Measurements from ENCODE around the gene NDRG2.
"Not testable (repeated sequence)": the region's sequence is repeated elsewhere in the genome, so short reads cannot be mapped to it uniquely, and the experiment has no call there.

The NDRG2 gene

GRCh38 chr14:21047378-21047781 lies 22.5 kb upstream of the NDRG2 start:
- TF ChIP-seq CTCF (IDR thresholded peaks at IDR 0.05; ENCODE audit: borderline replicate concordance, insufficient read depth, low read depth, low read length), result no peak

GRCh38 chr14:21043974-21044618 lies 19.2 kb upstream of the NDRG2 start:
- no peak for TF ChIP-seq CTCF (IDR thresholded peaks at IDR 0.05; ENCODE audit: borderline replicate concordance, insufficient read depth, low read depth, low read length)
- H3K4me3 ChIP-seq (ENCODE audit: low read depth, low read length), result no peak overlapping the region

More at GRCh38 chr14:21047378-21047781, 22.5 kb upstream of the NDRG2 start:
- no peak overlapping the region for H3K4me3 ChIP-seq (ENCODE audit: low read depth, low read length)

- TF ChIP-seq CTCF (IDR thresholded peaks at IDR 0.05; ENCODE audit: borderline replicate concordance, insufficient read depth, low read depth, low read length), result no peak
- no peak overlapping the region for H3K4me3 ChIP-seq (ENCODE audit: low read depth, low read length)
Measured at GRCh38 chr14:21043387-21043973, 18.6 kb upstream of the NDRG2 start.

GRCh38 chr14:21042918-21043317 lies 18.1 kb upstream of the NDRG2 start:
- no peak overlapping the region for H3K4me3 ChIP-seq (ENCODE audit: low read depth, low read length)
- no peak for TF ChIP-seq CTCF (IDR thresholded peaks at IDR 0.05; ENCODE audit: borderline replicate concordance, insufficient read depth, low read depth, low read length)

GRCh38 chr14:21041676-21042433 lies 17.0 kb upstream of the NDRG2 start, which contains the start of gene RNASE7:
TSS of gene RNASE7 (plus strand) at chr14:21042362. CDS start at chr14:21042993, 631 bp downstream.
- no peak for TF ChIP-seq CTCF (IDR thresholded peaks at IDR 0.05; ENCODE audit: borderline replicate concordance, insufficient read depth, low read depth, low read length)
- H3K4me3 ChIP-seq (ENCODE audit: low read depth, low read length), result no peak within 1 kb of the TSS

- H3K4me3 ChIP-seq (ENCODE audit: low read depth, low read length), result not testable (repeated sequence)
Measured at GRCh38 chr14:21040941-21041340, 16.1 kb upstream of the NDRG2 start.

- TF ChIP-seq CTCF (IDR thresholded peaks at IDR 0.05; ENCODE audit: borderline replicate concordance, insufficient read depth, low read depth, low read length), result no peak
Measured at GRCh38 chr14:21040370-21040925, 15.6 kb upstream of the NDRG2 start.

More at GRCh38 chr14:21040370-21040925, 15.6 kb upstream of the NDRG2 start:
- no peak overlapping the region for H3K4me3 ChIP-seq (ENCODE audit: low read depth, low read length)
